HG02973 (cell line): Measurements from ENCODE around the gene TMEM184C.

Experiments used
- ATAC-seq: cut with Tn5 transposase; IDR thresholded peaks from one replicate; pipeline ENCODE4 v1.9.1; 2021; ENCODE audit warnings: moderate library complexity; ENCODE audit not compliant: unreplicated experiment

The TMEM184C gene

GRCh38 chr4:147617173-147617840, at the start of gene TMEM184C:
TMEM184C (plus strand) TSS chr4:147617397; CDS start chr4:147617957, 560 bp downstream.
- peak; percentile 100 for ATAC-seq

- no peak for ATAC-seq
Measured at GRCh38 chr4:147570616-147571015, 46.6 kb upstream of the TMEM184C start.

GRCh38 chr4:147571036-147571770, 46.0 kb upstream of the TMEM184C start:
- ATAC-seq = no peak

- no peak for ATAC-seq
Measured at GRCh38 chr4:147576084-147576483, 41.1 kb upstream of the TMEM184C start.

GRCh38 chr4:147578051-147578476, 39.1 kb upstream of the TMEM184C start:
- ATAC-seq = no peak

GRCh38 chr4:147578593-147578992, 38.6 kb upstream of the TMEM184C start:
- ATAC-seq = no peak

- ATAC-seq = no peak
Measured at GRCh38 chr4:147580396-147580795, 36.8 kb upstream of the TMEM184C start.

GRCh38 chr4:147581606-147582350, 35.4 kb upstream of the TMEM184C start:
- no peak for ATAC-seq

GRCh38 chr4:147582386-147583060, 34.7 kb upstream of the TMEM184C start:
- no peak for ATAC-seq

- ATAC-seq = no peak
Measured at GRCh38 chr4:147583876-147584275, 33.3 kb upstream of the TMEM184C start.

GRCh38 chr4:147586032-147586431, 31.2 kb upstream of the TMEM184C start:
- ATAC-seq = no peak

GRCh38 chr4:147586637-147587036, 30.6 kb upstream of the TMEM184C start:
- ATAC-seq = peak; percentile 70

- no peak for ATAC-seq
Measured at GRCh38 chr4:147587041-147587440, 30.2 kb upstream of the TMEM184C start.

- no peak for ATAC-seq
Measured at GRCh38 chr4:147589586-147589985, 27.6 kb upstream of the TMEM184C start.

GRCh38 chr4:147590249-147590920, 26.8 kb upstream of the TMEM184C start:
- ATAC-seq = peak; percentile 57

GRCh38 chr4:147591106-147591505, 26.1 kb upstream of the TMEM184C start:
- ATAC-seq = no peak

GRCh38 chr4:147594107-147594506, 23.1 kb upstream of the TMEM184C start:
- no peak for ATAC-seq

GRCh38 chr4:147594578-147594977, 22.6 kb upstream of the TMEM184C start:
- ATAC-seq = no peak

- ATAC-seq = no peak
Measured at GRCh38 chr4:147596377-147596776, 20.8 kb upstream of the TMEM184C start.

GRCh38 chr4:147596981-147597380, 20.2 kb upstream of the TMEM184C start:
- no peak for ATAC-seq

GRCh38 chr4:147597561-147597960, 19.6 kb upstream of the TMEM184C start:
- ATAC-seq = no peak
